HG02623 (cell line): ENCODE data around the gene CDK6.

ENCODE experiments used
- ATAC-seq: cut with Tn5 transposase; IDR thresholded peaks from one replicate; pipeline ENCODE4 v1.9.1; 2021; ENCODE audit warnings: moderate library complexity; ENCODE audit not compliant: unreplicated experiment

The CDK6 gene

DNA sequence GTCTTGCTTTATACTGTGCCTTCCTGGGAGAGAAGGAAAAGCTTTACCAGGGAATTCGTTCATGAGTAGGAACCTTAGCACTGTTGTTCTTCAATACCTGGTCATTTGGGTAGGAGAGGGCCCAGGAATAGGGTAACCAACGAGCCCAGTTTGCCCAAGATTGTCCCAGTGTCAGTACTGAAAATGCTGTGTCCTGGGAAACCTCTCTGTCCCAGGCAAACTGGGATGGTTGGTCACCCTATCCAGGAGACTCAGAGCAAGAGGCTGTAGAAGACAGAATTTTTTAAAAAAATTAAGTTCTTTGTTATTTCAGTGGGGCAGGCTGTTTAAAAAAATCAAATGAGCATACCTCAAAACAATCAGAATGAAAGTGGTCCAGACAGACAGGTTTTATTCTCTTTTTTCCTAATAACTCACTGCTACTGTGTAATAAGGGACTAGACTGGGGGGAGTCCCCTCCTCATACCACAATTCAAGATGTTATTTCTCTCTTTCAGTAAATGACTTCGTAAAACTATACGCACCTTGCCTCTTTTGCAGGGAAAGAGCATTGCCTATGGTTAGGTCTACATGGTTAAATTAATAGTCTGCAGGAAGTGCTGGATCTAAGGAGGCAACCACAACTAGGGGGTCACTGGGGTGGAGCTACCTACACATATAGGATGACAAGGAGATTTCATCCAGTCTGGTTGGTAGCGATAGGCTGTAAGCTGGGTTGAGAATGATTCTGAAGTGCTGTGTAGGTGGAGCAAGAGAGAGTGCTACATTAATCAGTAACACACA, 205.1 kb downstream of the CDK6 start:
- peak; percentile 68 for ATAC-seq

DNA sequence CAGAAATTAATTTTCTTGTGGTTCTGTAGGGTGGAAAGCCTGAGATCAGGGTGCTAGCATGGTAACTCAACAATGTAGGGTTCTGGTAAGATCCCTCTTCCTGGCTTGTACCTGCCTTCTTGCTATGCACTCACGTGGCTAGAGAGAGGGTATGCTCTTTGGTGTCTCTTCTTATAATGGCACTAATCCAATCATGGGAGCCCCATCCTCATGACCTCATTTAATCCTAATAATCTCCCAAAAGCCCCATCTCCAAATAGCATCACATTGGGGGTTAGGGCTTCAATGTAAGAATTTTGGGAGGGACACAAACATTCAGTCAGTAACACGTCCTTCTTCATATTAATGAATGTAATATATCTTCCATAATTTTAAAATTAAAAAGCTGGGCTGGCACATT, 206.6 kb downstream of the CDK6 start:
- no peak for ATAC-seq

DNA sequence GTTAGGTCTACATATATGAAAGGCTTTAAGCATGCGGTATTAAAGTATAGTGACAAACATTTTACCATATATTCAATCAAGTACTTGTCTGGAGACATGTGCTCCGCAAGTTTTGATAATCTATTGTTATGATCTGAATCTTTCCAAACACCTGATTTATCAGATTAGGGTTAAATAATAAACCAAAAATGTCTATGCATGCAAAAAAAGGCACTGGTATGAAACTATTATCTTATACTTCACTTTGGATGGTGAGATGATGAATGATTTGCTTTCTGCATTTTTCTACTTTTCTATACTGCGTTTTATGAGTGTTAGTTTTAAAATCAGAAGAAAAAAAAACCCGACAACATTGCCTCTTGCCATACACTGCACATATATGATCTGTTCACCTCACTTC, 208.4 kb downstream of the CDK6 start:
- ATAC-seq: no peak

DNA sequence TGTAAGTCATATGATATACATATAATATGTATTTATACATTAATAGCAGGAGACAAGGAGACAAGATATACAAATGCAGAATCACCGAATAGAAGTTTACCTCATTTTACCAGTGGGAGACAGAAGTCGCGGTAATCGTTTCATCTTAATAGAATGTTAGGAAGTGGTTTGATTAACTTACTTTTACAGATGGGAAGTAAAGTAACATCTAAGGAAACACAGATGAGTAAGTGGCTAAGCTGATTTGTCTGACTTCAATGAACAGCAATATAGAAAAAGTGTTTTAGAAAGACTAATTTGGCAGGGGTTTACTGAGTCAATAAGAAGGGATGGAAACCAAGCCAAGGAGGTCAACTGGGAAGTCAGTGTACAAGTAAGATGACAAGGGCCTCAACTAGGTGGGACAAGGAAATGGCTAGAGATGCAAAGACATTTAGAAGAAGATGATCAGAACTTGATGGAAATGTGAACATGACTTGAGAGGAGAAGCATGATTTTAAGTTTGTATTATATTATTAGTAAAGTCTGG, 210.0 kb downstream of the CDK6 start:
- no peak for ATAC-seq

DNA sequence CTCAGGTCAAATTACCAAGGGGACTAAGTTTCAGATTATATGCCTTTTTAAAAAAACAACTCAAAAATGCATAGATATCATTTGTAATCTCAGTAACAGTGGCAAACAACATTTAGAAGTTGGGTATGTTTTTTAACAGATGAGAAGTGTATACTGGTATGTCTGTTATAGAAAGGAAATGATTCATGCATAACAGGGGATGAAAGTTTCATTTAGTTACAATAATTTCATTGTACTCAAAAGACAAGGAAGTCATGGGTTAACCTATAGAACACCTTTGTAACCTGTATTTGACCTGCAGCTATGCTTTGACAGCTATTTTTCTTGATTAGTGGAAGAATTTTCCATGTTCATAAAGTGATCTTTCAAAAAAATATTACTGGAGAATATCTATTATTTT, 210.8 kb downstream of the CDK6 start:
- no peak for ATAC-seq

DNA sequence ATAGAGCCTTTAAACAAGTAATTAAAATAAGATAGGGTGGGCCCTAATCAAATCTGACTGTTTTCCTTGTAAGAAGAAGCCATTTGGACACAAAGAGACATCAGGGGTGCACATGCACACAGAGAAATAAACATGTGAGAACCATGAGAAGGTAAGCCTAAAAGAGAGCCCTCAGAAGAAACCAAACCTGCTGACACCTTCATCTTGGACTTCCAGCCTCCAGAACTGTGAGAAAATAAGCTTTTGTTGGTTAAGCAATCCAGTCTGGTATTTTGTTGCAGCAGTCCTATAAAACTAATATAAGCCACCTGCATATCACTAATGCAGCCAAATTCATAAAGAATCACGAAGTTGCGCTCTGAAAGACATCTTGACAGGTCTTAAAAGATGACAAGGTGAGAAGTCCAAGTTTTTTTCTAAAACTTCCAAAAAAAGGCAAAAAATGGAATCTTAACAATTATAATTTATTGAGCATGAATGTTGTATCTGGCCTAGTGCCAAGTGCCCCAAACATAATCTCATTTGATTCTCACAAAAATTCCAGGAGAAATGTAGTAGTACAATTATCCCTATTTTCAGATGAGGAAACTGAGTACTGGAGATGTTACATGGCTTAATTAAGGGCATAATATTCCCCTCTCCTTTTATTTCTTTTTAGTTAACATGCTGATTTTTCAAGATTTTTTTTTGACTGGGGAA, 211.9 kb downstream of the CDK6 start:
- no peak for ATAC-seq

DNA sequence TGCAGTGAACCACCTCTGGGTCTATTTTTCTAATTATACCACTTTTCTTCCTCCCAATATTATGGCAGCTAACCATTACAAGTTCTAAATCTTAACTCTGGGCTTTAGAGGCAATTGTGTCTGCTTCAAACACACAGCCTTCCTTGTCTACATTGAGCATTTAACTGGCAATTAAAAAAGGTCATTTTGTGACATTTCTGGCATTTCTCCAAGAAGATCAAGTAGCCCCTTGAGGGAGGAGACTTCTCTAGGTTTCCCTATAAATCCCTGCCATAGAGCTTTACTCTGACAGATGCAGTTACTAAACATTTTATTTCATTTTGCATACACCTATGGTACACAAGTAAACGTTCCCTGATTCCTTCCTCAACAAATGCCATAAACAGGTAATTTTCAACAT, 212.8 kb downstream of the CDK6 start:
- ATAC-seq: no peak

DNA sequence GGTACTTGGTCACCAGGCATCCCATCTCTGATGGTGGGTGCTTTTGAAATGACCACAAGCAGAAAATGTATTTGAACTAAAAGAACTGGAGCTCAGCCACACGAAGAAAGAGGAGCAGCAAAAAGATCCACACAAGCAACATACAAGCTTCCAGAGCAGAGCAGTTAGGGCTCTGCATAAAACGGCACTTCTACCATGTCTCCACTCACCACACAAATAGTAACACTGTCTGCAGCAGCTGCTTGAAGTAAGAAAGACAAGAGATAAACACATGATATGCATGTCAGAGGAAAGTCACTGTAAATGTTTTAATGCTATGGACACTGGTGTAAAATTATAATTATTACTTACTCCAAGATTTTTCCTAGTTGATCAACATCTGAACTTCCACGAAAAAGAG, 213.7 kb downstream of the CDK6 start:
- no peak for ATAC-seq

DNA sequence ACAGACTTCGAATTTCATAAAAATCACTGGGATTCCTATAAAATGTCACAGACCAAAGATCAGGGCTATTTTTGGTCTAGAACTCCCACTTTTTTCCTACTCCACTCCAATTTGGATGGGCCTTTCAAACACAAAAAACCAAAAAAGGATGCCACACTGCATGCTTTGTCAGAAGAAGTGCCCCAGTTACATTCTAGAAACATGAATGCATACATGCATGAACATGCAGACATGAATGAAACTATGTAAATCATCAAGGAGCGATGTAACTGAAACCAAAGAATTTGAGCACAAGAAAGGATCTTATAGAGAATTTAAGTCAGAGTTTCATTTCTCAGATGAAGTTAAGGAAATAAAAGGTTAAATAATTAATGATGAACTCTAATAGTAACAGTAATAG, 214.3 kb downstream of the CDK6 start:
- ATAC-seq: peak; percentile 40

DNA sequence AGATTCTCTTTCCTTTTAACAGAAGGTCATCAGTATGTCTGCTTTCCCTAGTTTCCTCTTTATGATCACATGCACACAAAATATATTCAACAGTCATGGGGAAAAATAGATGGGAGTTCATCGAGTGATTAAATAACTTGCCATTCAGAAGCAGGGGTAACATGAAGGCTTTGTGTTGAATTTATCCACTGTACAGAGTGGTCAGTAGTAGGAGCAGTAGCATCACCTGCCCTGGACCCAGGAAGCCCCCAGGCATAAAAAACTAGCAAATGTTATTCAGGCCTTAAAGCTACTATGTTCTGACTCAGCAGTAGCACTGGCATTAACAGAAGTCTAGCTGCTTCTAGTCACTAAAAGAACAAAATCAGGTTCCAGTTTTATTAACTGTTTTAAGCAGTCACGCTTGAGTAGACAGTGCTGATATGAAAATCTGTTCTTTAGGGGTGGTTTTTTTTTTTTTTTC, 214.8 kb downstream of the CDK6 start:
- peak; percentile 34 for ATAC-seq

DNA sequence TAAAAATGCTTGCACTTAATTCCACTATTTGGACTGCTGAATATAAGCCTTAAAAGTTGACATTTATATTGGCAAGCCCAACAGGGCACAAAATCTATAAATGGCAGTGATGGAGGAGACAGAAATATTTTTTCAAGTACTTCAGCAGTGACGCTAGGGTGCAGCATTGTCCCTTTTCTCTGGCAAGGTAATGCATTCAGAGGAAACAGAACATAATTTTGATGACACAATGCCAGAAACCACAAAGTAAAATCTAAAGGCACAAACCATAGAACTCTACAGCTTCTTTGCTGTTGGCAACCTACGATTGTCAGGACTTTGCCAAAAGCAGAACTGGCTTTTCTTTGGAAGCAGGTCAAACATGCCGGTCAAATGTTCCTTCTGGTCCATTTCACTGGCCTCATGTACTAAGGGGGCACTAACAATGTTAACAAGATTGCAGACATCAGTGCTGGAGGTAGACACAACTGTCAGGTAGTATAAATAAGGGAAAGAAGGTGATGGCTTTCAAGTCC, 215.3 kb downstream of the CDK6 start:
- ATAC-seq: peak; percentile 63

DNA sequence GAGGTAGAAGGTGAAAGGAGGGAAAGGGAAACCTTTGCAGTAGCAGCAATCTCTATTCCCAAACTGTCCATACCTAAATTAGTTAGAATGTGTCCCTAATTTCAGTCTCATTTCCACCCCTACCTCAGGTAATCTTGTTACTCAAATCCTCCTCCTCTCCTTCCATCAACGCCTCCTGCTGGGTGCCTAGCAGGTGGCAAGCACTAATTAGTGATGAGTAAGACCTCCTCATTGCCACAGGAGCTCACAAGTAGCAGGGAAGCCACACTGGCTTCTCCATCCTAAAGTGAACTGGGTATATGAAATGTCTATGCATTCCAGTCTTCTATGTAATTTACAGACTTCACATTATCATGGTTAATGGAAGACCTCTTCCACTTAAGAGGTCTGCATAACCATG, 220.5 kb downstream of the CDK6 start:
- no peak for ATAC-seq

DNA sequence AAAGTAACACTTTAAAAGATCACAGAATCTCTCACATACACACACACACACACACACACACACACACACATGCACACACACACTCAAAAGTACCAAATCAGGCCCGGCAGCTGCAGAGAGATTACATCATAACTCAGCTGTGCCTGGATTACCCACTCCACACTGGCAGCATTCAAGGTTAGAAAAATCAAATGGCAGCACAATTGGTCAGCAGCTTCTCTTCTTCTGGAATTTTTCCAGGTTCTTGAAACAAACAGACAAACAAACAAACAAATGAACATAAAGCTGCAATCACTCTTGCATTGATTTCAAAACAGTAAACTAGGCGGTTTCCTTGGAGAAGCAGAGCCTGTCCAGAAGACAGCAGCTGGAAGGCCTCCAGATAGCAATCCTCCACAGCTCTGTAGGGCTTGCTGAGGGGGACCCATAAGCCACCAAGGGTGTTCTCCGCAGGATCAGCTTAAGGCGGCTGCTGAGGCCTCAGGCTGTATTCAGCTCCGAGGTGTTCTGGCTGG, 221.7 kb downstream of the CDK6 start:
- no peak for ATAC-seq

DNA sequence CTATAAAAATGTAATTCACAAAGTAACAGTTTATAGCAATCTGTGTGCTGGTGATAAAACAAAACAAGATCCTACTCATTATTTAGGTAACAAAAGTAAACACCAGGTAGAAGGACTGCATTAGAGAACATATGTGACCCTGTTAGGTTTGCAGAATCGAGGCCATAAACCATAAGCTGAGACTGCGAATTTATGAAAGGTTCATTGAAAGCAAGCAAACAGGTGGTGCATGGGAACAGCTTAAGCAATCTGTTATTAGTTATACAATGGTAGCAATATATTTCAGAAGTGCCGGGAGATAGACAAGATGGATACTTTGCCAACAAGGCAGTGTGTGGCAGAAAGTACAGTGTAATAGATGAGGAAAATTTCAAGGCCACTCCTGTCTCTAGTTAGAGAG, 222.7 kb downstream of the CDK6 start:
- no peak for ATAC-seq

DNA sequence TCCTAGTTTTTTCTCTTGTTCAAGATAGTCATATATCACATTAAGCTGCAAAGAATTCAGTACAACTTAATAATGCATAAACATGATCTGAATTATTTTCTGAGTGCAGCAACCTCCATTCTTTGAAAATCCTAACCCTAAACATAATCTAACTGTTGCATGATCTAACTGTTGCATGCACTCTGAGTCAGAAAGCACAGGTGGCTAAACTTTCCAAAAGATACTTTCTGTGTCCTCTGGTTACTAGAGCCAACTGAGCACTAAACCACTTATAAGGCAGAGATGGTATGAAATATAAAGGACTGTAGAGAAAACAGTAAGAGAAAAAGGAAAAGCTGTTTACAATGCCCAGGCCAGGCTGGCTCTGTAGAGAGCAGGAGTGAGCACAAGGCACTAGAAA, 223.2 kb downstream of the CDK6 start:
- ATAC-seq: no peak

DNA sequence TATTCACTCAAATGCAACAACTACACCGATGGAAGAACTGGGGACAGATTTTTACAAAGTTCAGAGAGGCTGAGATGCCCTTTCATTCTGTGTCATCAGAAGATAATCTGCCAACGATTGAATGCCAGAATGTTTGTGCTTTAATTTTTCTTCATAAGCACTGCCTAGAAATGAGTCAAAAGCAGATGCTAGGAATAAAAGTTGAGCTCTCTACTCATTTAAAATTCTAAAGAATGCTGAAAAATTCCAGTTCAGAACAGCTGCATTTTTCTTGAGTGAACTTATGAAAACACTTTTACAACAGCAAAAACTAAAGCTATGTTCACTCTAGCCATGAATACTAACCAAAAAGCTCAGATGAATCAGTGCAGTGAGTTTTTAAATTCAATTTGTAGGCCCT, 223.9 kb downstream of the CDK6 start:
- ATAC-seq: no peak

DNA sequence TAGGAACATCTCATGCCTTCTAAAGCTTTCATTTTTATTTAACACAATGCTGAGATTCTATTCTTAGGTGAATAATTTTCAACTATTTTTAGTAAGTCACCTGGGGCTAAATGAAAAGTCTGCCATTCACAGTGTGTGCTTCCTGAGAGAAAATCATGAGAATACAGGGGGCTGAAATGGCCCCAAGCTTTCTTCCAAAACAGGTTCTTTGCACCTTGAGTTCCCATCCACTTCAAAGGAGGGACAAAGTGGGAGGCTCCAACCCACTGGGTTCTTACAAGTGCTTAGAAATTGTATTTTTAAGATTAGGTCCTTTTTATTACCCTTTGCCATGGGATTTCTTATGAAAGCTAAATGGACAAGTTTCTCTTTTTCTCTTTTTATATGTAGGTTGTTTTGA, 224.6 kb downstream of the CDK6 start:
- no peak for ATAC-seq

DNA sequence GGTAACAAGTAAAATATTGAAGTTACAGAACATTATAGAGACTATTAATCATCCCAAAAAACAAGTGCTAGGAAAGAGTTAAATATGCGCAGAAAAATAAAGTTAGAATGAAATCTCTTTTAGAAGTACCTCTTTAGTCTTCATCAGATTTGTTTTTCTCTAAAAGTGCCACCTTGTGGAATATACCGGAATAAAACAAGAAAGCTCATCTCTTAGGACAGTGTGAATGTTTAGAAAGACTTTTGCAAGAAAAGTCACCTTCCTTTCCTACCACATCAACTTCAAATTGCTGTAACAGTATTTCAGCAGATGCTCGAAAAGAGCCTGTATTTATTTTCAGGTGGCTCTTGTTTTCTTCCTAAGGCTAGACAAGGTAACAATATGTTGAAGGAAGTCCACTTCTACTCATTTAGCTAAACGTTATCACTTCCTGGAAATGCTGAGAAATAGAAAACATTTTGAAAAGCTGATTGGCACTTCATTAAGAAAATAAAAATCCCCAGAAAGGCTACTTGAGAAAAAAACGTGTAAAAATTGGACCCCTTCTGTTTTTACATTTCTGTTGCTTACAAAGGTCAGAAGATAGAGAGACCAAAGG, 226.4 kb downstream of the CDK6 start:
- ATAC-seq: no peak

DNA sequence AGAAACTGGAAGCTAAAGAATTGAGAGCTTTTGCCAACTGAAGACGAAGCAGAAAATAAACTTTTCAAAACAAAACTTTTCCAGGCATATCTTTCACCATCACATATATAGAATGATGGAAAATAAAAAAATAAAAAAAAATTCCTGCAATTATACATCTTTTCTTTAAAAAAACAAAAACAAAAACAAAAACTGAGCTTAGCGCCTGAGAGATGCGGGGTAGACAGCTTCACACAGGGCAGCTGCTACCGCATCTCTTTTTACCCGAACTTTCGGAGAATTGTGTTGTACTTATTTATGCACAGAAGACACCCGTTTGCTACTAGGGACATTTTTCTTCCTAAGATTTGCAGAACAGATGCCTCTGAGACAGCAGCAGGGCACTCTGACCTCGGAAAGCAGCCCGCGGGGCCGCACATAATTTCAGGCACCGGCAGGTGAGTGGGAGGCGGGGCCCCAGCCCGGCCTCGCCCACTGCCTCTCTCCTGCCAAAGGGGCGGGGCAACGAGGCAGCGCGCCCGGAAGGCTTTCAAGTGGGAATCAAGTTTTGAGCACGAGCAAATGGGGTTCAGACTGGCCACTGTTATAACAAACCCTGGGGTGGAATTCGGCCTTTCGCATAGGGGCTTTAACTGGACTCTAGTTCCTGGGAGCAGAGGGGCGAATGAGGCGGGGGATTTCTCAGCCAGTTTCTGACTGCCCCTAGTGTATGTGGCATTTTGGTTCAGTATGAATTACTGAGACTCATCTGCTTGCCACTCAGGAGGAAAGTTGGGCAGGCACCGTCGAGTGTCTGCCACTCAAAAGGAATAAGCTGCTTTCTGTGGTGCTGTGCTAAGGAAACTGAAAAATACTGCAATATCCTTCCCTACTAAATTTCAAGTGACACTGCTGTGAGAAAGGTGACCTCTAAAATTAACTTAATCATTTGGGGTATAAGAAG, 227.7 kb downstream of the CDK6 start:
- ATAC-seq: no peak

DNA sequence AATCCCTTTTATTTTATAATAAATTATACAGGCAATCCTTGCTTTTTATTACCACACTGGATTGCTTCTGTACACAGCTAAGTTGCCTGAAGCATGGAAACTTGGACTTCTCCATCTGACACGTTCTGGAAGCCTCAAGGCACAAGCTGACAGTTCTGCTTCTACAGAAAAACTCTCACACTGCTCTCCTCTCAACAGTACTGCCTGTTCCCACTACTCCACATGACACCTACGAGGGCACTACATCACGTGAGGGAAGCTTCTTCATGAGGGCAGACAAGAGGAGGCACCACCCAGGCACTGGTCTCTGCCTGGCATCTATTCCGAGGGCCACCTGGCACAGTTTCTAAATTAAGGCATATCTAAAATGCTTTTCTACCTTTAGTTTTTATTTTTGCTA, 229.4 kb downstream of the CDK6 start:
- ATAC-seq: no peak
